GM19328 (cell line): ENCODE data around the gene SLC22A6.

Experiments used
- ATAC-seq: cut with Tn5 transposase; IDR thresholded peaks from one replicate; pipeline ENCODE4 v1.9.1; 2021; ENCODE audit warnings: mild to moderate bottlenecking, moderate library complexity; ENCODE audit not compliant: unreplicated experiment

Gene SLC22A6

DNA sequence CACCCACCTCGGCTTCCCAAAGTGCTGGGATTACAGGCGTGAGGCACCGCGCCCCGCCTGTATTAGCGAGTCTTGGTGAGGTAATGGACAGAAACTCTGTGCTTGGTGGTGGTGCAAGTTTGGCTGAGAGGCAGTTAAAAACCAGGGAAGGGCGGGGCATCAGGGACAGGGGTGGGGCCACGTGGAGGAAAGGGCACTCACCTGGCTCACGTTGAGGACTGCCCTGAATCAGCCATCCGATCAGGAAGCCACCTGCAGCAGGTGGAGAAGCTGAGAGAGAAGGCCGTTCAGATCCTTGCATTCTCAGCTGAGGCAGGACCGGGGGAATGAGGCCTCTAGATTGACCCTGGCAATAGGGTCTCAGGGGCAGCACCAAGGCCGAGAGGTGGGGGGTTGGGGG is 51.5 kb downstream of the SLC22A6 start:
- ATAC-seq: no peak

DNA sequence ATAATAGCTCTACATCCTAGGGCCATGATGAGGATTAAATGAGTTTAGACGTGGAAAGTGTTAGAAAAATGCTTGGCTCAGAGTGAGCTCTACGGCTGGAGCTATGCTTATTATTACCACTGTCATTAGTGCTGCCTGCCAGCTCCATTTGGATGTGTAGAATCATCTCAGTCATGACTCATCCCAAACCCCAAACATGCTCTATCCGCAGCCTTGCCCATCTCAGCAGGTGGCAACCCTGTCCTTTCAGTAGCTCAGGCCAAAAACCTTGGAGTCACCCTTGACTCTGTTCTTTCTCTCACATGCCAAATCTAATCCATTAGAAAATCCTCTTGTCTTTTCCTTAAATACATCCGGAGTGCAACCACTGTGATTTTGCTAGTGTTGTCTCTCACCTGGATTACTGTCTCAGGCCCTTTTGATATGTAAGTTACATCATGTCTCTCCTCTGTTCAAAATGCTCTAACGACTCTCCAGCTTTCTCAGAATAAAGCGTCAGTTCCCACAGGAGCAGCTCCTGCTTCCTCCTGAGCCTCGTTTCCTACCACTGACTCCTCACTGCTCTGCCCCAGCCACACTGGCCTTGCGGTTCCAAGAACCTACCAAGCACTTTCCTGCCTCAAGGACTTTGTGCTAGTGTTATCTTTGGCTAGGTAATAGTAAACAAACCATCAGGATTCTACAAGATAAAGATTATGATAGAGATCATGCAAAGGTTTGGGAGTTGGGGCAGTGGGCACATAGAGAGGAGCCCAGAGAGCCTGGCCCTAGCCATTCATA is 53.1 kb downstream of the SLC22A6 start:
- no peak for ATAC-seq

DNA sequence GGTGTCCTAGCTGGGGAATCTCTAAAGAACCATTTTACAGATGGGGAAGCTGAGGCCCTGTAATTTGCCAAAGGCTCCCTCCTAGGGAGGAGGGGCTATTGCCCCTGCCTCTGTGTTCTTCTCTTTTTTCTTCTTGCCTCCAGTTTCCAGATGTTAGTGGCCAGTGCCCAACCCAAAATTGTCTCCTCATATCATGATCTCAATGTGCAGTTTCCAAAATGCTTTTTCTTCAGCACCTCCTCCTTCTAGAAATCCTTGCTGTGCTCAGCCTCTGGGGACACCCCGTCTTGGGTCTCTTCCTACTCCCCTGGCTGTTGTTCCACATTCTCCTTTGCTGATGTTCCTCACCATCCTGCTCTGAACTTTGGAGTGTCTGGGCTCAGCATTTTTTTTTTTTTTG is 54.1 kb downstream of the SLC22A6 start:
- no peak for ATAC-seq

DNA sequence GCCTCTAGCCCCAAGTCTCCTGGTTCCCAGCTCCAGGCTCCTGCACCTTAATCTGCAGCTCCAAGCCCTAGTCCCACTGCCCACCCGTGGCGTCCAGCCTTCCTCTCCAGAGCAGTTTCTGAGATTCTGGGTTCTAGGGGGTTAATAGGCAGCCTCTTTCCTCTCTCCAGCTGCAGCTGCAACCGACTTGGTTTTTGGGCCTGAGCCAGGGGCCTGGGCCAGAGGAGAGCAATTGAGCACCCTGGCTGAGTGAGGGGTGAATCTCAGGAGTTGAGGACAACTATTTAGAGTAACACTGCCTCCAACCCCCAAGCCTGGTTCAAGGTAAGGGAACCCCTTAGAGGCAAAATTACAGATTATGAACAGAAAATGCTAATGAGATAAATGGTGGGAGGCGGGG is 54.6 kb downstream of the SLC22A6 start:
- no peak for ATAC-seq

DNA sequence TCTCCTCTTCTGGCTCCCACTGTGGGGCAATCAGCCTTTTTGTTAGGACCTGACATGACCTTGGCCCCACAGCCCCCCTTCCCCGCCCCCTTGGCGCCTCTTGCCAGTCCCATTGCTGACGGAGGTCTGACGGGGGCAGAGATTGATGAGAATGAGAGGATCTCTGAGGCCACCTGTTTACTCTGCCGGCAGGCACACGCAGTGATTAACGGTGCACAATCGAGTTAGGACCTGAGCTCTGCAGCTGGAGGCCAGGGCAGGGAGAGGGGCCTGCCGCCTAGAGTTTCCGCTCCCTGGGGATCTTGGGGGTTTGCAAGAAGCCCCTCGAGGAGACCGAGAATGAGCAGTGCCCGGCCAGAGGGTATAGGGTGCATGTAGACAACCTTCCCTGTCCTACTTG is 56.8 kb downstream of the SLC22A6 start:
- no peak for ATAC-seq

DNA sequence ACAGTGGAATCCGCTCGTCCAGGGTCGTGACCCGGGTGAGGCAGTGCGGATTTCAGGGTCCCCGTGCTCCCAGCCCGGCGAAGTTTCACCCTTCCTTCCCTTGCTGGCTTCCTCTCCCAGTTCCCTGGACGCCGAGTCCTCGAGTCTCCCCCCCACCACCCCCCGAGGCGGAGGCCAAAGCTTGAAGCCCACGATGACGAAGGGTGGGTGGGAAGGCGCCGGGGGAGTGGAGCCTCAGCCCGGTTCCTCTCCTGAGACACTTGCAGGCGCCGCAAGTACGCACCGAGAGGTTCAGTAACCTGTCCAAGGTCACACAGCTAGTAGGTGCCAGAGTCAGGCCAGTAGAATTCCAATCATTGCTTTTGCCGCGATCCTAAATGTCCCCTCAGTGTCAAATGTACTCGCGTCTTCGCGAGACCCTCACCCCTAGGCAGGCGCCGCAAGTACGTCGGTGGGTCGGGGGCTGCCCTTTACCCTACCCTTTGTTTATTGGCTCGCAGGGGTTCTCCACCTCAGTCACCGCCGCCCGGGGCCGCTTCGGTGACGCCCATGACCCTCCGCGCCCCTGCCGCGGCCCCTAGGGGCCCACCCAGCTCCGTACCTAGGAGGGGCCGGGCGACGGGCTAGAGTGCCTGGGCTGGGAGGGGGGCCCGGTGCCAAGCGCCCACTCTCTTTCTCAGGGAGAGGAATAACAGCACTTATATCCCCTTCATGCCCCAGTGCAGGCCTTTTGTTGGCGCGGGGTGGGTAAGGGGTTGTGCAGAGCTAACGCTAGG is 57.9 kb downstream of the SLC22A6 start:
- no peak for ATAC-seq
